ENCODE measurements around the gene NINJ2. TPM values are rescaled to one million over a fixed set of nuclear protein-coding genes. Genes with fewer than 3 reads are reported as not detected.

NINJ2 gene
- total RNA-seq, 1 experiment from 2014 or later, result not detected

- CTCF ChIA-PET, result no interaction called here
- intact Hi-C loops (cut with micrococcal nuclease; ENCODE audit: unreplicated experiment), result no loop called here
- peaks cover 21% of the 10 kb centered on the region for H3K27me3 Mint-ChIP-seq (ENCODE audit: unreplicated experiment)
- no peak for DNase-seq
- no TSS peak for BruUV-seq (replicated peaks)
- no peak overlapping the region for H3K4me3 Mint-ChIP-seq (ENCODE audit: low read depth, unreplicated experiment)
- TF ChIP-seq CTCF (IDR thresholded peaks at IDR 0.05; ENCODE audit: unreplicated experiment), result no peak
- H3K36me3 Mint-ChIP-seq (ENCODE audit: insufficient read depth, unreplicated experiment), result peaks cover 4% of the 10 kb centered on the region
- H3K4me1 Mint-ChIP-seq (ENCODE audit: low read depth, unreplicated experiment), result no peaks in the 10 kb centered on the region
- no peak overlapping the region for H3K27ac Mint-ChIP-seq (ENCODE audit: unreplicated experiment)
- no peaks in the 10 kb centered on the region for H3K9me3 Mint-ChIP-seq (ENCODE audit: low read depth, unreplicated experiment)
Observed at GRCh38 chr12:623172-623864, 39.9 kb downstream of the NINJ2 start.

- no peak for TF ChIP-seq CTCF (IDR thresholded peaks at IDR 0.05; ENCODE audit: unreplicated experiment)
- Mint-ChIP-seq H3K27ac (ENCODE audit: unreplicated experiment) (no peak overlapping the region), H3K27me3 (ENCODE audit: unreplicated experiment) (peaks cover 23% of the 10 kb centered on the region), H3K4me1 (ENCODE audit: low read depth, unreplicated experiment) (no peaks in the 10 kb centered on the region), H3K9me3 (ENCODE audit: low read depth, unreplicated experiment) (no peaks in the 10 kb centered on the region), H3K4me3 (ENCODE audit: low read depth, unreplicated experiment) (no peak overlapping the region), H3K36me3 (ENCODE audit: insufficient read depth, unreplicated experiment) (peaks cover 4% of the 10 kb centered on the region)
- intact Hi-C loops (cut with micrococcal nuclease; ENCODE audit: unreplicated experiment), result no loop called here
- no TSS peak for BruUV-seq (replicated peaks)
- CTCF ChIA-PET, result interaction anchor here (0.7 kb wide), 1 partner anchor 16 kb away, joined by 3 read pairs; no protein-coding TSS in a partner anchor
- DNase-seq, result no peak
Observed at GRCh38 chr12:622416-622815, 40.8 kb downstream of the NINJ2 start.

GRCh38 chr12:619346-619745, 43.9 kb downstream of the NINJ2 start:
- no peak for TF ChIP-seq CTCF (IDR thresholded peaks at IDR 0.05; ENCODE audit: unreplicated experiment)
- CTCF ChIA-PET, result no interaction called here
- intact Hi-C loops (cut with micrococcal nuclease; ENCODE audit: unreplicated experiment), result no loop called here
- no peak overlapping the region for H3K27ac Mint-ChIP-seq (ENCODE audit: unreplicated experiment)
- H3K4me1 Mint-ChIP-seq (ENCODE audit: low read depth, unreplicated experiment), result no peaks in the 10 kb centered on the region
- H3K36me3 Mint-ChIP-seq (ENCODE audit: insufficient read depth, unreplicated experiment), result peaks cover 4% of the 10 kb centered on the region
- BruUV-seq (replicated peaks), result no TSS peak
- DNase-seq, result no peak
- H3K27me3 Mint-ChIP-seq (ENCODE audit: unreplicated experiment), result peaks cover 36% of the 10 kb centered on the region
- no peaks in the 10 kb centered on the region for H3K9me3 Mint-ChIP-seq (ENCODE audit: low read depth, unreplicated experiment)
- no peak overlapping the region for H3K4me3 Mint-ChIP-seq (ENCODE audit: low read depth, unreplicated experiment)

- Mint-ChIP-seq H3K27ac (ENCODE audit: unreplicated experiment) (no peak overlapping the region), H3K4me1 (ENCODE audit: low read depth, unreplicated experiment) (no peaks in the 10 kb centered on the region), H3K4me3 (ENCODE audit: low read depth, unreplicated experiment) (no peak overlapping the region), H3K9me3 (ENCODE audit: low read depth, unreplicated experiment) (no peaks in the 10 kb centered on the region), H3K36me3 (ENCODE audit: insufficient read depth, unreplicated experiment) (peaks cover 4% of the 10 kb centered on the region), H3K27me3 (ENCODE audit: unreplicated experiment) (peaks cover 36% of the 10 kb centered on the region)
- no peak for TF ChIP-seq CTCF (IDR thresholded peaks at IDR 0.05; ENCODE audit: unreplicated experiment)
- CTCF ChIA-PET, result no interaction called here
- no TSS peak for BruUV-seq (replicated peaks)
- intact Hi-C loops (cut with micrococcal nuclease; ENCODE audit: unreplicated experiment), result no loop called here
- DNase-seq, result no peak
Observed at GRCh38 chr12:618605-619004, 44.6 kb downstream of the NINJ2 start.
